ENCODE measurements around the gene SCRN3. TPM values are rescaled to one million over a fixed set of nuclear protein-coding genes. Genes with fewer than 3 reads are reported as not detected.

Gene SCRN3, protein sequence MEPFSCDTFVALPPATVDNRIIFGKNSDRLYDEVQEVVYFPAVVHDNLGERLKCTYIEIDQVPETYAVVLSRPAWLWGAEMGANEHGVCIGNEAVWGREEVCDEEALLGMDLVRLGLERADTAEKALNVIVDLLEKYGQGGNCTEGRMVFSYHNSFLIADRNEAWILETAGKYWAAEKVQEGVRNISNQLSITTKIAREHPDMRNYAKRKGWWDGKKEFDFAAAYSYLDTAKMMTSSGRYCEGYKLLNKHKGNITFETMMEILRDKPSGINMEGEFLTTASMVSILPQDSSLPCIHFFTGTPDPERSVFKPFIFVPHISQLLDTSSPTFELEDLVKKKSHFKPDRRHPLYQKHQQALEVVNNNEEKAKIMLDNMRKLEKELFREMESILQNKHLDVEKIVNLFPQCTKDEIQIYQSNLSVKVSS
- total RNA-seq, result 10 to 100 TPM; 12.9 to 13.7 TPM

- Mint-ChIP-seq H3K4me3 (peak within 1 kb of the TSS; percentile 100), H3K27me3 (no peaks in the 10 kb centered on the region), H3K36me3 (ENCODE audit: low read depth) (peaks cover 11% of the 10 kb centered on the region), H3K9me3 (no peaks in the 10 kb centered on the region), H3K4me1 (ENCODE audit: low read depth) (peaks cover 36% of the 10 kb centered on the region), H3K27ac (peak within 1 kb of the TSS; percentile 100)
- CTCF ChIA-PET, result interaction anchor here (0.9 to 2.1 kb wide), 5 partner anchors 26 to 354 kb away, joined by 3 to 7 read pairs (median 3); no protein-coding TSS in a partner anchor
- POLR2A ChIA-PET, result interaction anchor here (0.9 to 1.7 kb wide), 3 partner anchors 51 to 91 kb away, joined by 3 read pairs; no protein-coding TSS in a partner anchor
- TF ChIP-seq CTCF (IDR thresholded peaks at IDR 0.05), result no peak
- ATAC-seq (peak; percentile 95), DNase-seq (peak; percentile 85)
- intact Hi-C loops (cut with micrococcal nuclease), result no loop called here
Observed at GRCh38 chr2:174395284-174395968, at the start of gene SCRN3. Gene SCRN3 (plus strand): TSS chr2:174395730. CDS start chr2:174398284, 2,554 bp downstream.

DNA sequence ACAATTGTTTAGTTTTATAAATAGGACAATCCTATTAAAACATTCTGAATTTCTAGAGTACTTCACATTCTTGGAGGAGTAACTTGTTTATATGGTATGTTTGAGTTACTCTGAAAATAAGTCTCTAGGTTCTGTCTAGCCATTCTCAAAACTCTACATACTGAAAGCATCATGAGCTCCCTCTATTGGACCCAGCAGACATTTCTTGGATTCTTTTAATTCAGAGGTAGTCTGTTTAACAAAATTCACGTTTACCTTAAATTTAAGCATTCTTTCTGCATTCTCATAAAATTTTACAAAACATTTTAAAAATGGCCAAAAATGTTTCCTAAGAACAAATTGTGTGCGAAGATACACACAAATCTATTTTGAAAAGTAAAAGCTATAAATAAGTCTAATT lies 45.5 kb upstream of the SCRN3 start:
- CTCF ChIA-PET, result interaction anchor here (0.7 to 1.7 kb wide), 5 partner anchors 9 to 947 kb away, joined by 3 to 7 read pairs (median 4); no protein-coding TSS in a partner anchor
- H3K27me3 Mint-ChIP-seq, result peaks cover 6% of the 10 kb centered on the region
- POLR2A ChIA-PET, result no interaction called here
- DNase-seq (no peak), ATAC-seq (no peak)
- H3K9me3 Mint-ChIP-seq, result no peaks in the 10 kb centered on the region
- no peak for TF ChIP-seq CTCF (IDR thresholded peaks at IDR 0.05)
- H3K36me3 Mint-ChIP-seq (ENCODE audit: low read depth), result peaks cover 14% of the 10 kb centered on the region
- intact Hi-C loops (cut with micrococcal nuclease), result no loop called here
- no peak overlapping the region for H3K4me3 Mint-ChIP-seq
- no peaks in the 10 kb centered on the region for H3K4me1 Mint-ChIP-seq (ENCODE audit: low read depth)
- H3K27ac Mint-ChIP-seq, result no peak overlapping the region

DNA sequence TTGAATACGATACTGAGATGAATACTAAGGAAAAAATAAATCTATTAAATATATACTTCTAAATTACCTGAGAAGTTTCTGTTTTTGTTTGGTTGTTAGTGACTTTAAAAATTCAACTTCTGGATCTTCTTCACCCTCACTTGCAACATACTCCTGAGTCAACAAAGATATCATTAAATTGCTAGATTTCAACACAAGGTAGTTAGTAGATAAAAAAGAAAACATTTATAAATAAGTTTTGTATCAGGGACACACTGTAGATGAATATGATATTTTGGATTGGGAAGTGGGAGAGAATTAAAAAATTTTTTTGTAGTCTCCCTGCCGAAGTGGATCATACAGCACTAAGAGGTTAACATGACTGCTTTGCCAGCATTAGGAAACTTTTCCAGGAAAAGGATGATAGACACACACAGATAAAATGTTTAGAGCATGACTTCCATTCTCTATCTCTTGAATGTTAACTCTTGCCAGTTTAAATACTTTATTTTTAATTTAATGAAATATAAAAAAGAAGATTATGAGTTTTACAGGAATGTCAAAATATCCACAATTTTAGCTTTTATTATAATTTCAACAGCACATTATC lies 44.8 kb upstream of the SCRN3 start:
- H3K27ac Mint-ChIP-seq, result no peak overlapping the region
- H3K36me3 Mint-ChIP-seq (ENCODE audit: low read depth), result peaks cover 14% of the 10 kb centered on the region
- ChIA-PET POLR2A (no interaction called here), CTCF (interaction anchor here (0.9 to 1.7 kb wide), 4 partner anchors 10 to 948 kb away, joined by 3 to 7 read pairs (median 4); no protein-coding TSS in a partner anchor)
- DNase-seq (no peak), ATAC-seq (no peak)
- intact Hi-C loops (cut with micrococcal nuclease), result no loop called here
- no peak overlapping the region for H3K4me3 Mint-ChIP-seq
- TF ChIP-seq CTCF (IDR thresholded peaks at IDR 0.05), result no peak
- no peaks in the 10 kb centered on the region for H3K9me3 Mint-ChIP-seq
- no peaks in the 10 kb centered on the region for H3K4me1 Mint-ChIP-seq (ENCODE audit: low read depth)
- H3K27me3 Mint-ChIP-seq, result peaks cover 1% of the 10 kb centered on the region

DNA sequence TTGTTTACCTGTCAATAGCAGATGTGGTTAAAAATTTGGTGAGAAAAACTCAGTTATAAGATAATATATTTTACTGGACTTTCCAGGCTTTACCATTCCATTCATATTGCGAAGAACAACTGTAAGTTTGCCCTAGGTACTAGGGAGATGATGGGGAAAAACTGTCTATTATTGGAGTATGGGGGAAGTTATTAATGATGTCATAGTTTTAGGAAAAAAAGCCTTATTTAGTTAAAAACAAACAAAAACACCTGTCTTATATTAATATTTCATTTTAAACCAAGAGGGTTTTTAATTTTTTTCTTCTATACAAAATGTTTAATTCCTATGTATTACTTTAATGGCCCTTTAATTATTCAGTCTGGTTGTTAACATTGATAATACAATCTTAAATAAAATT lies 42.5 kb upstream of the SCRN3 start:
- Mint-ChIP-seq H3K27me3 (no peaks in the 10 kb centered on the region), H3K36me3 (ENCODE audit: low read depth) (peaks cover 11% of the 10 kb centered on the region)

More for the DNA sequence above, 42.5 kb upstream of the SCRN3 start:
- H3K4me3 Mint-ChIP-seq, result no peak overlapping the region
- no peaks in the 10 kb centered on the region for H3K9me3 Mint-ChIP-seq
- H3K4me1 Mint-ChIP-seq (ENCODE audit: low read depth), result no peaks in the 10 kb centered on the region
- intact Hi-C loops (cut with micrococcal nuclease), result no loop called here
- ChIA-PET POLR2A (no interaction called here), CTCF (interaction anchor here (1.3 kb wide), 2 partner anchors 10 to 12 kb away, joined by 3 to 5 read pairs; no protein-coding TSS in a partner anchor)
- TF ChIP-seq CTCF (IDR thresholded peaks at IDR 0.05), result no peak
- DNase-seq (no peak), ATAC-seq (no peak)
- H3K27ac Mint-ChIP-seq, result no peak overlapping the region

Data from activated CD8-positive, alpha-beta T cell treated with anti-CD3 and anti-CD28 coated beads for 36 hours (primary cell).